Endodermal cell (in vitro differentiated cells): ENCODE results near the gene PTGFR. TPM values are rescaled to one million over a fixed set of nuclear protein-coding genes. Genes with fewer than 3 reads are reported as not detected.

Source experiments
- DNase-seq: peaks from one replicate; pipeline ENCODE4 v3.0.0-alpha.2; 2017
- H3K27ac ChIP-seq: 2 replicates; pipeline ENCODE4 v1.5.1; 2013; ENCODE audit warnings: mild to moderate bottlenecking, low read depth, low read length, moderate library complexity
- H3K27me3 ChIP-seq: 2 replicates; pipeline ENCODE4 v1.6.1; 2013; ENCODE audit warnings: mild to moderate bottlenecking, low read length, moderate library complexity; ENCODE audit not compliant: insufficient read depth, control insufficient read depth, poor library complexity, severe bottlenecking
- H3K36me3 ChIP-seq: 2 replicates; pipeline ENCODE4 v1.7.0; 2013; ENCODE audit warnings: mild to moderate bottlenecking, low read length, moderate library complexity; ENCODE audit not compliant: control insufficient read depth, insufficient read depth
- H3K4me1 ChIP-seq: one replicate; pipeline ENCODE4 v1.7.0; 2013; ENCODE audit warnings: low read length; ENCODE audit not compliant: control insufficient read depth, insufficient read depth
- H3K4me3 ChIP-seq: 2 replicates; pipeline ENCODE4 v1.5.1; 2013; ENCODE audit warnings: mild to moderate bottlenecking, low read length, moderate library complexity
- H3K9ac ChIP-seq: 2 replicates; pipeline ENCODE4 v1.6.1; 2013; ENCODE audit warnings: mild to moderate bottlenecking, low read length, moderate library complexity; ENCODE audit not compliant: poor library complexity, severe bottlenecking; ENCODE audit errors: extremely low read depth
- H3K9me3 ChIP-seq: 2 replicates; pipeline ENCODE4 v1.6.1; 2013; ENCODE audit warnings: mild to moderate bottlenecking, low read length, moderate library complexity; ENCODE audit not compliant: control insufficient read depth
- H3K27ac Mint-ChIP-seq: 2 replicates; pipeline ENCODE4 v1.8.0; 2020; ENCODE audit warnings: mixed read lengths
- H3K27me3 Mint-ChIP-seq: 2 replicates; pipeline ENCODE4 v1.8.0; 2021; ENCODE audit warnings: mild to moderate bottlenecking, mixed read lengths; ENCODE audit not compliant: insufficient read depth
- H3K36me3 Mint-ChIP-seq: 2 replicates; pipeline ENCODE4 v1.8.0; 2020; ENCODE audit warnings: low read depth, mixed read lengths
- H3K4me1 Mint-ChIP-seq: 2 replicates; pipeline ENCODE4 v1.8.0; 2020; ENCODE audit warnings: mixed read lengths
- H3K4me3 Mint-ChIP-seq: 2 replicates; pipeline ENCODE4 v1.8.0; 2020; ENCODE audit warnings: mild to moderate bottlenecking, moderate library complexity, mixed read lengths
- H3K9me3 Mint-ChIP-seq: 2 replicates; pipeline ENCODE4 v1.8.0; 2020; ENCODE audit warnings: mild to moderate bottlenecking, mixed read lengths
- WGBS, 2 experiments: methylation state at CpG; one replicate each; pipeline versions ENCODE4 v1.1.5 to v1.1.7; 2013; ENCODE audit warnings: missing lambda C conversion rate in 2 of 2, mixed read lengths in 1 of 2; ENCODE audit not compliant: insufficient coverage in 1 of 2, insufficient read length in 1 of 2; 5-methylcytosine and 5-hydroxymethylcytosine counted together
- total RNA-seq, 2 donors: library from RNA; stranded (reverse); fragmentation: NEBNext Ultra II Directional in 1 of 2; extraction: Animal tissue kit (Norgen Biotek cat#: 25700) in 1 of 2; gene quantifications; 2 replicates in 1 of 2; 3 replicates in 1 of 2; pipeline ENCODE4 v1.2.1, GENCODE V29; 2021
- TF ChIP-seq, protein P1 (sequence below): fragments of 200-600 bp; sonication (generic); conservative IDR thresholded peaks from 2 replicates; pipeline ENCODE4 v1.5.0; 2021; ENCODE audit warnings: antibody characterized with exemption, mild to moderate bottlenecking

PTGFR gene
- total RNA-seq, 2 donors from 2014 or later: 0.09 to 0.38 TPM

- Histone ChIP-seq H3K9ac (no peak overlapping the region), H3K4me1 (no peaks in the 10 kb centered on the region), H3K27ac (no peak overlapping the region), H3K27me3 (peaks cover 45% of the 10 kb centered on the region), H3K36me3 (no peaks in the 10 kb centered on the region), H3K4me3 (peak overlapping the region; percentile 91), H3K9me3 (no peaks in the 10 kb centered on the region)
- no peak overlapping the region for H3K27ac Mint-ChIP-seq
- peaks cover 10% of the 10 kb centered on the region for H3K9me3 Mint-ChIP-seq
- TF ChIP-seq, protein P1, sequence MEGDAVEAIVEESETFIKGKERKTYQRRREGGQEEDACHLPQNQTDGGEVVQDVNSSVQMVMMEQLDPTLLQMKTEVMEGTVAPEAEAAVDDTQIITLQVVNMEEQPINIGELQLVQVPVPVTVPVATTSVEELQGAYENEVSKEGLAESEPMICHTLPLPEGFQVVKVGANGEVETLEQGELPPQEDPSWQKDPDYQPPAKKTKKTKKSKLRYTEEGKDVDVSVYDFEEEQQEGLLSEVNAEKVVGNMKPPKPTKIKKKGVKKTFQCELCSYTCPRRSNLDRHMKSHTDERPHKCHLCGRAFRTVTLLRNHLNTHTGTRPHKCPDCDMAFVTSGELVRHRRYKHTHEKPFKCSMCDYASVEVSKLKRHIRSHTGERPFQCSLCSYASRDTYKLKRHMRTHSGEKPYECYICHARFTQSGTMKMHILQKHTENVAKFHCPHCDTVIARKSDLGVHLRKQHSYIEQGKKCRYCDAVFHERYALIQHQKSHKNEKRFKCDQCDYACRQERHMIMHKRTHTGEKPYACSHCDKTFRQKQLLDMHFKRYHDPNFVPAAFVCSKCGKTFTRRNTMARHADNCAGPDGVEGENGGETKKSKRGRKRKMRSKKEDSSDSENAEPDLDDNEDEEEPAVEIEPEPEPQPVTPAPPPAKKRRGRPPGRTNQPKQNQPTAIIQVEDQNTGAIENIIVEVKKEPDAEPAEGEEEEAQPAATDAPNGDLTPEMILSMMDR: no peak
- 3 to 12% methylated on average over 20 to 37 of the region's 37 CpGs for WGBS, 2 experiments
- peak overlapping the region; percentile 61 for H3K4me3 Mint-ChIP-seq
- peaks cover 92% of the 10 kb centered on the region for H3K27me3 Mint-ChIP-seq
- peaks cover 10% of the 10 kb centered on the region for H3K4me1 Mint-ChIP-seq
- DNase-seq: peak; percentile 80
- no peaks in the 10 kb centered on the region for H3K36me3 Mint-ChIP-seq
Observed at GRCh38 chr1:78491451-78492071, 787 bp downstream of the PTGFR start.

- Histone ChIP-seq H3K36me3 (no peaks in the 10 kb centered on the region), H3K9me3 (no peaks in the 10 kb centered on the region), H3K27ac (no peak overlapping the region), H3K4me1 (no peaks in the 10 kb centered on the region), H3K27me3 (peaks cover 45% of the 10 kb centered on the region), H3K9ac (no peak overlapping the region), H3K4me3 (no peak overlapping the region)
- WGBS, 2 experiments: 93 to 94% methylated on average over 9 to 12 of the region's 12 CpGs
- no peak overlapping the region for H3K27ac Mint-ChIP-seq
- DNase-seq: no peak
- peaks cover 84% of the 10 kb centered on the region for H3K27me3 Mint-ChIP-seq
- H3K36me3 Mint-ChIP-seq: no peaks in the 10 kb centered on the region
- H3K4me1 Mint-ChIP-seq: peaks cover 10% of the 10 kb centered on the region
- H3K4me3 Mint-ChIP-seq: no peak overlapping the region
- peaks cover 10% of the 10 kb centered on the region for H3K9me3 Mint-ChIP-seq
- TF ChIP-seq, protein P1: no peak
Observed at GRCh38 chr1:78492386-78492950, 1.7 kb downstream of the PTGFR start.

DNA sequence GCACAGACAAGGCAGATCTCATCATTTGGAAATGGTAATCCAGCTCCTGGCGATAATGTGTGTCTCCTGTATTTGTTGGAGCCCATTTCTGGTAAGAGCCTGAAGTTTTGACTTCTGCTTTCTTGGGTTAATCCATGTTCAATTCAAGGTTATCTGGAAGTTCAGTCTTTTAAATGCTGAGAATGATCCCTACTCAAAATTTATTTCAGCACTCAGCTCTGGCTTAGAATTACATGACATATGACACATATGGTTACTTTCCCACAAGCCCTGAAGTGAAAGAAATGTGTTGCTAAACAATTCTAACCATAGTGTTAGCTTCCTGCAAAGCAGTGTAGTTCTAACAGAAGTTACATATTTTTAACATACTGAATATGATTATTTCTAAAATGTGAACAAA is 2.7 kb downstream of the PTGFR start:
- H3K9ac ChIP-seq: no peak overlapping the region

More for the DNA sequence above, 2.7 kb downstream of the PTGFR start:
- peaks cover 77% of the 10 kb centered on the region for H3K27me3 Mint-ChIP-seq
- H3K4me3 Mint-ChIP-seq: no peak overlapping the region
- no peak overlapping the region for H3K4me3 ChIP-seq
- TF ChIP-seq, protein P1: no peak
- DNase-seq: no peak
- no peaks in the 10 kb centered on the region for H3K9me3 ChIP-seq
- H3K4me1 Mint-ChIP-seq: peaks cover 10% of the 10 kb centered on the region
- peaks cover 45% of the 10 kb centered on the region for H3K27me3 ChIP-seq
- H3K36me3 Mint-ChIP-seq: no peaks in the 10 kb centered on the region
- peaks cover 6% of the 10 kb centered on the region for H3K9me3 Mint-ChIP-seq
- H3K36me3 ChIP-seq: no peaks in the 10 kb centered on the region
- H3K4me1 ChIP-seq: no peaks in the 10 kb centered on the region
- no peak overlapping the region for H3K27ac ChIP-seq
- no peak overlapping the region for H3K27ac Mint-ChIP-seq
- 97 to 100% methylated on average over 1 of the region's 1 CpG for WGBS, 2 experiments
